DLD1 (cell line): ENCODE results near the gene STK40.

Experiments used
- in situ Hi-C: cut with HindIII; loops from 2 replicates; pipeline ENCODE4 v1.10.0; 2017; ENCODE audit warnings: low sequenced_read_pairs

STK40 gene

GRCh38 chr1:36398370-36398977 is 12.8 kb upstream of the STK40 start:
- in situ Hi-C loops: no loop called here

- in situ Hi-C loops: no loop called here
Measured at GRCh38 chr1:36397378-36398230, 11.9 kb upstream of the STK40 start, which contains the start of gene LSM10. Gene LSM10, minus strand, starts transcription at chr1:36397908. Its CDS starts 3,779 bp downstream, at chr1:36394129.

- in situ Hi-C loops: no loop called here
Measured at GRCh38 chr1:36397083-36397377, 11.3 kb upstream of the STK40 start.

GRCh38 chr1:36396359-36396758 is 10.6 kb upstream of the STK40 start:
- in situ Hi-C loops: no loop called here

GRCh38 chr1:36393686-36394085 is 8.0 kb upstream of the STK40 start:
- in situ Hi-C loops: no loop called here

- in situ Hi-C loops: no loop called here
Measured at GRCh38 chr1:36392836-36393235, 7.1 kb upstream of the STK40 start.

- in situ Hi-C loops: no loop called here
Measured at GRCh38 chr1:36391271-36391670, 5.5 kb upstream of the STK40 start.

GRCh38 chr1:36390411-36390810 is 4.7 kb upstream of the STK40 start:
- in situ Hi-C loops: no loop called here

- in situ Hi-C loops: no loop called here
Measured at GRCh38 chr1:36389999-36390398, 4.3 kb upstream of the STK40 start.

- in situ Hi-C loops: no loop called here
Measured at GRCh38 chr1:36389261-36389660, 3.5 kb upstream of the STK40 start.

GRCh38 chr1:36387141-36387949 is 1.6 kb upstream of the STK40 start:
- in situ Hi-C loops: no loop called here

- in situ Hi-C loops: no loop called here
Measured at GRCh38 chr1:36386265-36387140, 779 bp upstream of the STK40 start.

- in situ Hi-C loops: no loop called here
Measured at GRCh38 chr1:36384542-36385409, 948 bp downstream of the STK40 start.

GRCh38 chr1:36383240-36383639 is 2.5 kb downstream of the STK40 start:
- in situ Hi-C loops: no loop called here

- in situ Hi-C loops: no loop called here
Measured at GRCh38 chr1:36382669-36383068, 3.1 kb downstream of the STK40 start.

- in situ Hi-C loops: no loop called here
Measured at GRCh38 chr1:36382231-36382630, 3.5 kb downstream of the STK40 start.

- in situ Hi-C loops: no loop called here
Measured at GRCh38 chr1:36381405-36381804, 4.3 kb downstream of the STK40 start.

- in situ Hi-C loops: no loop called here
Measured at GRCh38 chr1:36380782-36381181, 4.9 kb downstream of the STK40 start.

GRCh38 chr1:36380143-36380619 is 5.5 kb downstream of the STK40 start:
- in situ Hi-C loops: no loop called here
